Measurements from ENCODE around the gene RAPH1. TPM values are rescaled to one million over a fixed set of nuclear protein-coding genes. Genes with fewer than 3 reads are reported as not detected.
A peak's percentile ranks its signal among the peaks of the same experiment; 100 is the strongest.

RAPH1 gene
- total RNA-seq, 1 donor: 57.2 TPM

- Histone ChIP-seq H2AFZ (ENCODE audit: low read length) (no peak overlapping the region), H3K27ac (ENCODE audit: low read depth, low read length) (no peak overlapping the region), H3K27me3 (ENCODE audit: insufficient read depth, low read length) (no peaks in the 10 kb centered on the region), H3K4me2 (ENCODE audit: insufficient read depth, low read length) (no peak overlapping the region), H3K36me3 (ENCODE audit: insufficient read depth, low read length) (peaks cover 7% of the 10 kb centered on the region), H4K20me1 (ENCODE audit: insufficient read depth, low read length) (peaks cover 37% of the 10 kb centered on the region), H3K4me3 (ENCODE audit: insufficient read depth, low read length) (no peak overlapping the region), H3K9me3 (ENCODE audit: low read depth, low read length) (no peaks in the 10 kb centered on the region), H3K79me2 (ENCODE audit: insufficient read depth, low read length) (peaks cover 98% of the 10 kb centered on the region), H3K4me1 (ENCODE audit: insufficient read depth, low read length) (peaks cover 17% of the 10 kb centered on the region)
- no peak for TF ChIP-seq CTCF (IDR thresholded peaks at IDR 0.05; ENCODE audit: extremely low read depth, low read depth, low read length)
- no peak for DNase-seq (ENCODE audit: insufficient read length, low spot score, missing footprints)
Measured at GRCh38 chr2:203500951-203501350, 34.1 kb downstream of the RAPH1 start.

- H3K27ac ChIP-seq (ENCODE audit: low read depth, low read length): no peak overlapping the region
- H2AFZ ChIP-seq (ENCODE audit: low read length): no peak overlapping the region
- peaks cover 9% of the 10 kb centered on the region for H3K36me3 ChIP-seq (ENCODE audit: insufficient read depth, low read length)
- peaks cover 32% of the 10 kb centered on the region for H4K20me1 ChIP-seq (ENCODE audit: insufficient read depth, low read length)
- H3K9me3 ChIP-seq (ENCODE audit: low read depth, low read length): no peaks in the 10 kb centered on the region
- H3K4me2 ChIP-seq (ENCODE audit: insufficient read depth, low read length): no peak overlapping the region
- no peak overlapping the region for H3K4me3 ChIP-seq (ENCODE audit: insufficient read depth, low read length)
- H3K27me3 ChIP-seq (ENCODE audit: insufficient read depth, low read length): no peaks in the 10 kb centered on the region
- H3K4me1 ChIP-seq (ENCODE audit: insufficient read depth, low read length): peaks cover 17% of the 10 kb centered on the region
- peaks cover 98% of the 10 kb centered on the region for H3K79me2 ChIP-seq (ENCODE audit: insufficient read depth, low read length)
- DNase-seq (ENCODE audit: insufficient read length, low spot score, missing footprints): no peak
- TF ChIP-seq CTCF (IDR thresholded peaks at IDR 0.05; ENCODE audit: extremely low read depth, low read depth, low read length): no peak
Measured at GRCh38 chr2:203500297-203500696, 34.8 kb downstream of the RAPH1 start.

- Histone ChIP-seq H3K27me3 (ENCODE audit: insufficient read depth, low read length) (no peaks in the 10 kb centered on the region), H3K36me3 (ENCODE audit: insufficient read depth, low read length) (peaks cover 27% of the 10 kb centered on the region), H2AFZ (ENCODE audit: low read length) (no peak overlapping the region), H3K4me3 (ENCODE audit: insufficient read depth, low read length) (no peak overlapping the region), H3K27ac (ENCODE audit: low read depth, low read length) (peak overlapping the region; percentile 63), H3K4me1 (ENCODE audit: insufficient read depth, low read length) (peaks cover 23% of the 10 kb centered on the region), H3K79me2 (ENCODE audit: insufficient read depth, low read length) (peaks cover 95% of the 10 kb centered on the region), H3K4me2 (ENCODE audit: insufficient read depth, low read length) (peak overlapping the region; percentile 38), H4K20me1 (ENCODE audit: insufficient read depth, low read length) (peaks cover 30% of the 10 kb centered on the region), H3K9me3 (ENCODE audit: low read depth, low read length) (no peaks in the 10 kb centered on the region)
- no peak for TF ChIP-seq CTCF (IDR thresholded peaks at IDR 0.05; ENCODE audit: extremely low read depth, low read depth, low read length)
- peak; percentile 85 for DNase-seq (ENCODE audit: insufficient read length, low spot score, missing footprints)
Measured at GRCh38 chr2:203498161-203498560, 36.9 kb downstream of the RAPH1 start.

GRCh38 chr2:203492965-203493364 is 42.1 kb downstream of the RAPH1 start:
- peaks cover 30% of the 10 kb centered on the region for H3K4me1 ChIP-seq (ENCODE audit: insufficient read depth, low read length)
- peak overlapping the region; percentile 35 for H3K4me2 ChIP-seq (ENCODE audit: insufficient read depth, low read length)
- no peak overlapping the region for H2AFZ ChIP-seq (ENCODE audit: low read length)
- DNase-seq (ENCODE audit: insufficient read length, low spot score, missing footprints): peak; percentile 14
- no peaks in the 10 kb centered on the region for H3K27me3 ChIP-seq (ENCODE audit: insufficient read depth, low read length)
- no peak overlapping the region for H3K4me3 ChIP-seq (ENCODE audit: insufficient read depth, low read length)
- peak overlapping the region; percentile 50 for H3K27ac ChIP-seq (ENCODE audit: low read depth, low read length)
- H3K79me2 ChIP-seq (ENCODE audit: insufficient read depth, low read length): peaks cover 87% of the 10 kb centered on the region
- peaks cover 63% of the 10 kb centered on the region for H3K36me3 ChIP-seq (ENCODE audit: insufficient read depth, low read length)
- H3K9me3 ChIP-seq (ENCODE audit: low read depth, low read length): no peaks in the 10 kb centered on the region
- peaks cover 4% of the 10 kb centered on the region for H4K20me1 ChIP-seq (ENCODE audit: insufficient read depth, low read length)
- TF ChIP-seq CTCF (IDR thresholded peaks at IDR 0.05; ENCODE audit: extremely low read depth, low read depth, low read length): no peak

Data from osteoblast (primary cell).